Measurements from ENCODE around the gene ZBTB3.
"Not testable (repeated sequence)": the region's sequence is repeated elsewhere in the genome, so short reads cannot be mapped to it uniquely, and the experiment has no call there.

The ZBTB3 gene

GRCh38 chr11:62730076-62730475 lies 23.9 kb downstream of the ZBTB3 start:
- H3K4me3 ChIP-seq (ENCODE audit: low read depth in 1 of 5, low read length in 5 of 5) = peak overlapping the region in 4 of 5 donors; percentile 12 to 86 (median 33)
- peak overlapping the region; percentile 17 for H3K27ac ChIP-seq (ENCODE audit: low read depth, low read length)
- H3K36me3 ChIP-seq (ENCODE audit: control insufficient read depth in 5 of 5, insufficient read depth in 5 of 5, low read length in 5 of 5) = peaks cover 4 to 19% (median 13%) of the 10 kb centered on the region in 5 donors

GRCh38 chr11:62728171-62728988 lies 25.6 kb downstream of the ZBTB3 start, which contains the start of gene TTC9C:
TTC9C (plus strand) TSS chr11:62728486; CDS start chr11:62728849, 363 bp downstream.
- peaks cover 15 to 53% (median 49%) of the 10 kb centered on the region in 5 donors for H3K4me1 ChIP-seq (ENCODE audit: control insufficient read depth in 5 of 5, insufficient read depth in 5 of 5, low read length in 5 of 5)
- peaks cover 9 to 18% (median 15%) of the 10 kb centered on the region in 5 donors for H3K36me3 ChIP-seq (ENCODE audit: control insufficient read depth in 5 of 5, insufficient read depth in 5 of 5, low read length in 5 of 5)
- H3K9me3 ChIP-seq (ENCODE audit: control insufficient read depth in 5 of 5, low read length in 5 of 5) = no peaks in the 10 kb centered on the region
- peak within 1 kb of the TSS; percentile 81 to 98 (median 97) for H3K9ac ChIP-seq (ENCODE audit: low read length in 5 of 5)
- peak within 1 kb of the TSS; percentile 98 for H3K27ac ChIP-seq (ENCODE audit: low read depth, low read length)
- H3K27me3 ChIP-seq (ENCODE audit: control insufficient read depth in 5 of 5, insufficient read depth in 4 of 5, low read length in 5 of 5) = no peaks in the 10 kb centered on the region
- H3K4me3 ChIP-seq (ENCODE audit: low read depth in 1 of 5, low read length in 5 of 5) = peak within 1 kb of the TSS; percentile 74 to 97 (median 94)

More at GRCh38 chr11:62730076-62730475, 23.9 kb downstream of the ZBTB3 start:
- H3K4me1 ChIP-seq (ENCODE audit: control insufficient read depth in 5 of 5, insufficient read depth in 5 of 5, low read length in 5 of 5) = peaks cover 11 to 38% (median 36%) of the 10 kb centered on the region in 5 donors
- peak overlapping the region in 3 of 5 donors; percentile 3 to 56 (median 13) for H3K9ac ChIP-seq (ENCODE audit: low read length in 5 of 5)
- not testable (repeated sequence) for H3K9me3 ChIP-seq (ENCODE audit: control insufficient read depth in 5 of 5, low read length in 5 of 5); H3K27me3 ChIP-seq (ENCODE audit: control insufficient read depth in 5 of 5, insufficient read depth in 4 of 5, low read length in 5 of 5)

GRCh38 chr11:62727872-62728170 lies 26.1 kb downstream of the ZBTB3 start:
- peaks cover 6 to 19% (median 17%) of the 10 kb centered on the region in 5 donors for H3K36me3 ChIP-seq (ENCODE audit: control insufficient read depth in 5 of 5, insufficient read depth in 5 of 5, low read length in 5 of 5)
- peak overlapping the region; percentile 81 to 98 (median 97) for H3K9ac ChIP-seq (ENCODE audit: low read length in 5 of 5)
- H3K27ac ChIP-seq (ENCODE audit: low read depth, low read length) = peak overlapping the region; percentile 98
- H3K4me3 ChIP-seq (ENCODE audit: low read depth in 1 of 5, low read length in 5 of 5) = peak overlapping the region; percentile 74 to 97 (median 94)
- no peaks in the 10 kb centered on the region for H3K27me3 ChIP-seq (ENCODE audit: control insufficient read depth in 5 of 5, insufficient read depth in 4 of 5, low read length in 5 of 5)
- no peaks in the 10 kb centered on the region for H3K9me3 ChIP-seq (ENCODE audit: control insufficient read depth in 5 of 5, low read length in 5 of 5)
- peaks cover 15 to 54% (median 49%) of the 10 kb centered on the region in 5 donors for H3K4me1 ChIP-seq (ENCODE audit: control insufficient read depth in 5 of 5, insufficient read depth in 5 of 5, low read length in 5 of 5)

GRCh38 chr11:62727165-62727871 lies 26.6 kb downstream of the ZBTB3 start, which contains the start of gene HNRNPUL2:
HNRNPUL2 (minus strand) TSS chr11:62727457; CDS start chr11:62727156, 301 bp downstream.
- peak within 1 kb of the TSS; percentile 98 for H3K27ac ChIP-seq (ENCODE audit: low read depth, low read length)
- no peaks in the 10 kb centered on the region for H3K27me3 ChIP-seq (ENCODE audit: control insufficient read depth in 5 of 5, insufficient read depth in 4 of 5, low read length in 5 of 5)
- H3K4me3 ChIP-seq (ENCODE audit: low read depth in 1 of 5, low read length in 5 of 5) = peak within 1 kb of the TSS; percentile 74 to 97 (median 94)
- no peaks in the 10 kb centered on the region for H3K9me3 ChIP-seq (ENCODE audit: control insufficient read depth in 5 of 5, low read length in 5 of 5)
- peaks cover 15 to 54% (median 49%) of the 10 kb centered on the region in 5 donors for H3K4me1 ChIP-seq (ENCODE audit: control insufficient read depth in 5 of 5, insufficient read depth in 5 of 5, low read length in 5 of 5)
- H3K36me3 ChIP-seq (ENCODE audit: control insufficient read depth in 5 of 5, insufficient read depth in 5 of 5, low read length in 5 of 5) = peaks cover 11 to 24% (median 22%) of the 10 kb centered on the region in 5 donors
- peak within 1 kb of the TSS; percentile 92 to 98 (median 98) for H3K9ac ChIP-seq (ENCODE audit: low read length in 5 of 5)

GRCh38 chr11:62726915-62727164 lies 27.1 kb downstream of the ZBTB3 start:
- H3K9me3 ChIP-seq (ENCODE audit: control insufficient read depth in 5 of 5, low read length in 5 of 5) = no peaks in the 10 kb centered on the region
- H3K27me3 ChIP-seq (ENCODE audit: control insufficient read depth in 5 of 5, insufficient read depth in 4 of 5, low read length in 5 of 5) = no peaks in the 10 kb centered on the region
- peaks cover 16 to 29% (median 27%) of the 10 kb centered on the region in 5 donors for H3K36me3 ChIP-seq (ENCODE audit: control insufficient read depth in 5 of 5, insufficient read depth in 5 of 5, low read length in 5 of 5)
- H3K9ac ChIP-seq (ENCODE audit: low read length in 5 of 5) = peak overlapping the region; percentile 92 to 98 (median 97)
- peaks cover 15 to 54% (median 49%) of the 10 kb centered on the region in 5 donors for H3K4me1 ChIP-seq (ENCODE audit: control insufficient read depth in 5 of 5, insufficient read depth in 5 of 5, low read length in 5 of 5)
- H3K4me3 ChIP-seq (ENCODE audit: low read depth in 1 of 5, low read length in 5 of 5) = peak overlapping the region in 4 of 5 donors; percentile 74 to 97 (median 90)
- peak overlapping the region; percentile 98 for H3K27ac ChIP-seq (ENCODE audit: low read depth, low read length)

GRCh38 chr11:62726156-62726914 lies 27.6 kb downstream of the ZBTB3 start:
- Histone ChIP-seq H3K9me3 (ENCODE audit: control insufficient read depth in 5 of 5, low read length in 5 of 5) (no peaks in the 10 kb centered on the region), H3K36me3 (ENCODE audit: control insufficient read depth in 5 of 5, insufficient read depth in 5 of 5, low read length in 5 of 5) (peaks cover 21 to 33% (median 32%) of the 10 kb centered on the region in 5 donors), H3K27me3 (ENCODE audit: control insufficient read depth in 5 of 5, insufficient read depth in 4 of 5, low read length in 5 of 5) (no peaks in the 10 kb centered on the region), H3K4me1 (ENCODE audit: control insufficient read depth in 5 of 5, insufficient read depth in 5 of 5, low read length in 5 of 5) (peaks cover 15 to 54% (median 47%) of the 10 kb centered on the region in 5 donors), H3K27ac (ENCODE audit: low read depth, low read length) (peak overlapping the region; percentile 98), H3K4me3 (ENCODE audit: low read depth in 1 of 5, low read length in 5 of 5) (peak overlapping the region; percentile 74 to 97 (median 94)), H3K9ac (ENCODE audit: low read length in 5 of 5) (peak overlapping the region; percentile 92 to 98 (median 97))

GRCh38 chr11:62725646-62726045 lies 28.3 kb downstream of the ZBTB3 start:
- no peaks in the 10 kb centered on the region for H3K9me3 ChIP-seq (ENCODE audit: control insufficient read depth in 5 of 5, low read length in 5 of 5)
- peak overlapping the region; percentile 92 to 98 (median 97) for H3K9ac ChIP-seq (ENCODE audit: low read length in 5 of 5)
- peak overlapping the region; percentile 98 for H3K27ac ChIP-seq (ENCODE audit: low read depth, low read length)
- H3K4me3 ChIP-seq (ENCODE audit: low read depth in 1 of 5, low read length in 5 of 5) = peak overlapping the region; percentile 74 to 97 (median 94)
- H3K4me1 ChIP-seq (ENCODE audit: control insufficient read depth in 5 of 5, insufficient read depth in 5 of 5, low read length in 5 of 5) = peaks cover 15 to 54% (median 45%) of the 10 kb centered on the region in 5 donors
- H3K27me3 ChIP-seq (ENCODE audit: control insufficient read depth in 5 of 5, insufficient read depth in 4 of 5, low read length in 5 of 5) = no peaks in the 10 kb centered on the region
- peaks cover 27 to 39% (median 35%) of the 10 kb centered on the region in 5 donors for H3K36me3 ChIP-seq (ENCODE audit: control insufficient read depth in 5 of 5, insufficient read depth in 5 of 5, low read length in 5 of 5)

- peak overlapping the region; percentile 98 for H3K27ac ChIP-seq (ENCODE audit: low read depth, low read length)
- no peaks in the 10 kb centered on the region for H3K9me3 ChIP-seq (ENCODE audit: control insufficient read depth in 5 of 5, low read length in 5 of 5)
- H3K4me1 ChIP-seq (ENCODE audit: control insufficient read depth in 5 of 5, insufficient read depth in 5 of 5, low read length in 5 of 5) = peaks cover 15 to 42% (median 35%) of the 10 kb centered on the region in 5 donors
- H3K27me3 ChIP-seq (ENCODE audit: control insufficient read depth in 5 of 5, insufficient read depth in 4 of 5, low read length in 5 of 5) = no peaks in the 10 kb centered on the region
- H3K36me3 ChIP-seq (ENCODE audit: control insufficient read depth in 5 of 5, insufficient read depth in 5 of 5, low read length in 5 of 5) = peaks cover 35 to 54% (median 50%) of the 10 kb centered on the region in 5 donors
- H3K9ac ChIP-seq (ENCODE audit: low read length in 5 of 5) = peak overlapping the region in 4 of 5 donors; percentile 60 to 98 (median 80)
- peak overlapping the region in 4 of 5 donors; percentile 5 to 97 (median 40) for H3K4me3 ChIP-seq (ENCODE audit: low read depth in 1 of 5, low read length in 5 of 5)
These were observed 29.8 kb downstream of the ZBTB3 start for GRCh38 chr11:62724171-62724570.

GRCh38 chr11:62721994-62722393 lies 32.0 kb downstream of the ZBTB3 start:
- H3K27ac ChIP-seq (ENCODE audit: low read depth, low read length) = no peak overlapping the region
- H3K4me1 ChIP-seq (ENCODE audit: control insufficient read depth in 5 of 5, insufficient read depth in 5 of 5, low read length in 5 of 5) = peaks cover 10 to 33% (median 30%) of the 10 kb centered on the region in 5 donors
- H3K36me3 ChIP-seq (ENCODE audit: control insufficient read depth in 5 of 5, insufficient read depth in 5 of 5, low read length in 5 of 5) = peaks cover 44 to 76% (median 72%) of the 10 kb centered on the region in 5 donors
- no peaks in the 10 kb centered on the region for H3K9me3 ChIP-seq (ENCODE audit: control insufficient read depth in 5 of 5, low read length in 5 of 5)
- no peak overlapping the region for H3K9ac ChIP-seq (ENCODE audit: low read length in 5 of 5)
- no peak overlapping the region for H3K4me3 ChIP-seq (ENCODE audit: low read depth in 1 of 5, low read length in 5 of 5)
- H3K27me3 ChIP-seq (ENCODE audit: control insufficient read depth in 5 of 5, insufficient read depth in 4 of 5, low read length in 5 of 5) = no peaks in the 10 kb centered on the region
